ENCODE measurements around the gene IFT57.

The IFT57 gene

GRCh38 chr3:108125153-108125543 is 97.1 kb downstream of the IFT57 start:
- H3K9me3 Mint-ChIP-seq, result peaks cover 0 to 7% of the 10 kb centered on the region in 2 donors
- no peaks in the 10 kb centered on the region for H3K27me3 Mint-ChIP-seq
- peaks cover 18% of the 10 kb centered on the region for H3K36me3 Mint-ChIP-seq (ENCODE audit: insufficient read depth)
- peak overlapping the region; percentile 89 to 90 for H3K4me3 Mint-ChIP-seq
- ATAC-seq (replicated peaks) (peak; percentile 23), DNase-seq (no peak)
- H3K4me1 Mint-ChIP-seq (ENCODE audit: low read depth in 2 of 2), result peaks cover 49 to 70% of the 10 kb centered on the region in 2 donors
- H3K27ac Mint-ChIP-seq, result peak overlapping the region; percentile 94 to 99

GRCh38 chr3:108124337-108125152 is 97.7 kb downstream of the IFT57 start:
- Mint-ChIP-seq H3K9me3 (peaks cover 0 to 7% of the 10 kb centered on the region in 2 donors), H3K4me3 (peak overlapping the region; percentile 89 to 90), H3K27me3 (no peaks in the 10 kb centered on the region), H3K4me1 (ENCODE audit: low read depth in 2 of 2) (peaks cover 49 to 65% of the 10 kb centered on the region in 2 donors), H3K36me3 (ENCODE audit: insufficient read depth) (peaks cover 18% of the 10 kb centered on the region), H3K27ac (peak overlapping the region; percentile 94 to 99)
- DNase-seq, result peak; percentile 45 to 53 (median 49)
- ATAC-seq (replicated peaks), result peak; percentile 52

DNA sequence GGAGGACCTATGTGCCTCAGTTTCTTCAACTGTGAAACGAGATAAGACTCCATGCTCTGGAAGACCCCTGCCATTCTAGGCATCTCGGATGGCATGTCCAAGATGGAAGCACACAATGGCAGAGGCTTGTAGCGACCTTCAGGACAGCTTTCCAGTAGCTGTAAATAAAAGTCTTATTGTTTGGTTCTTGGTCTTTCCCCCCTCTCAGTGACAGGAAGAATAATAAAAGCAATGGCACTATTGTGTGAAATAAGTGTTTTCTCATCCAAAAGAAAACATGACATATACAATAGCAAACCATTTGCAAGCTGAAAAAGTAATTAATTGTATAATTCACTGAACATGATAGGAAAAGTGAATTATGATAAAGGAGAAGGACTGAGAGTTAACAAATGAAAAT is 98.9 kb downstream of the IFT57 start:
- DNase-seq, result no peak
- ATAC-seq (replicated peaks), result no peak
- peaks cover 0 to 3% of the 10 kb centered on the region in 2 donors for H3K9me3 Mint-ChIP-seq
- peak overlapping the region in 1 of 2 donors; percentile 99 for H3K27ac Mint-ChIP-seq
- no peaks in the 10 kb centered on the region for H3K27me3 Mint-ChIP-seq
- H3K36me3 Mint-ChIP-seq (ENCODE audit: insufficient read depth), result peaks cover 18% of the 10 kb centered on the region
- H3K4me1 Mint-ChIP-seq (ENCODE audit: low read depth in 2 of 2), result peaks cover 45 to 53% of the 10 kb centered on the region in 2 donors
- peak overlapping the region in 1 of 2 donors; percentile 7 for H3K4me3 Mint-ChIP-seq

- no peak overlapping the region for H3K4me3 Mint-ChIP-seq
- peaks cover 39 to 45% of the 10 kb centered on the region in 2 donors for H3K4me1 Mint-ChIP-seq (ENCODE audit: low read depth in 2 of 2)
- ATAC-seq (replicated peaks) (no peak), DNase-seq (no peak)
- peaks cover 16% of the 10 kb centered on the region for H3K36me3 Mint-ChIP-seq (ENCODE audit: insufficient read depth)
- peak overlapping the region in 1 of 2 donors; percentile 71 for H3K27ac Mint-ChIP-seq
- H3K9me3 Mint-ChIP-seq, result no peaks in the 10 kb centered on the region
- H3K27me3 Mint-ChIP-seq, result no peaks in the 10 kb centered on the region
Measured at GRCh38 chr3:108122276-108122675, 99.9 kb downstream of the IFT57 start.

DNA sequence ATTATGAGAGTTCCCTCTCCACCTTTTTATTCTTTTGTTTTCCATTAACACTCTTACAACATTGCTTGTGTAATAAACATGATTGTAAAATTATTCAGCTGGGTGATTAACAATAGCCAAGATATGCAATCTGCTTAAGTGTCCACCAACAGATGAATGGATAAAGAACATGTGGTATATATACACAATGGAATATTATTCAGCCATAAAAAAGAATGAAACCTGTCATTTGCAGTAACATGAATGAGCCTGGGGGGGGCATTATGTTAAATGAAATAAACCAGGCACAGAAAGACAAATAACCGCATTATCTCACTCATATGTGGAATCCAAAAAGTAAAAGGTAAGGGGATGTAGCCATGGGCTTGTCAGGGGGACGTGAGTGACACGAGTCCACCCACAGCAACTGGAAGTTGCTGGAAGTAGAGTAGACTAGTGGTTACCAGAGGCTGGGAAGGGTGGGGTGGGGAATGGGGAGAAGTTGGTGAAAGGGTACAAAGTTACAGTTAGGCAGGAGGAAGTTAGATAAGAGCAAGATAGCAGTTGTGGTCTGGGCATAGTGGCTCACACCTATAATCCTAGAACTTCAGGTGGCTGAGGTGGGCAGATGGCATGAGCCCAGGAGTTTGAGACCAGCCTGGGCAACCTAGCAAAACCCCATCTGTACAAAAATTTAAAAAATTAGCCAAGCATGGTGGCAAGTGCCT is 102.7 kb downstream of the IFT57 start:
- ATAC-seq (replicated peaks) (peak; percentile 26), DNase-seq (no peak)
- peaks cover 1% of the 10 kb centered on the region for H3K36me3 Mint-ChIP-seq (ENCODE audit: insufficient read depth)
- no peaks in the 10 kb centered on the region for H3K9me3 Mint-ChIP-seq
- peaks cover 19 to 20% of the 10 kb centered on the region in 2 donors for H3K4me1 Mint-ChIP-seq (ENCODE audit: low read depth in 2 of 2)
- H3K27ac Mint-ChIP-seq, result no peak overlapping the region
- H3K27me3 Mint-ChIP-seq, result no peaks in the 10 kb centered on the region
- no peak overlapping the region for H3K4me3 Mint-ChIP-seq

- no peaks in the 10 kb centered on the region for H3K27me3 Mint-ChIP-seq
- no peak overlapping the region for H3K4me3 Mint-ChIP-seq
- H3K36me3 Mint-ChIP-seq (ENCODE audit: insufficient read depth), result no peaks in the 10 kb centered on the region
- peaks cover 8% of the 10 kb centered on the region in 2 donors for H3K4me1 Mint-ChIP-seq (ENCODE audit: low read depth in 2 of 2)
- H3K27ac Mint-ChIP-seq, result no peak overlapping the region
- no peak for ATAC-seq (replicated peaks)
- H3K9me3 Mint-ChIP-seq, result no peaks in the 10 kb centered on the region
- DNase-seq, result no peak
Measured at GRCh38 chr3:108118038-108118768, 104.0 kb downstream of the IFT57 start.

DNA sequence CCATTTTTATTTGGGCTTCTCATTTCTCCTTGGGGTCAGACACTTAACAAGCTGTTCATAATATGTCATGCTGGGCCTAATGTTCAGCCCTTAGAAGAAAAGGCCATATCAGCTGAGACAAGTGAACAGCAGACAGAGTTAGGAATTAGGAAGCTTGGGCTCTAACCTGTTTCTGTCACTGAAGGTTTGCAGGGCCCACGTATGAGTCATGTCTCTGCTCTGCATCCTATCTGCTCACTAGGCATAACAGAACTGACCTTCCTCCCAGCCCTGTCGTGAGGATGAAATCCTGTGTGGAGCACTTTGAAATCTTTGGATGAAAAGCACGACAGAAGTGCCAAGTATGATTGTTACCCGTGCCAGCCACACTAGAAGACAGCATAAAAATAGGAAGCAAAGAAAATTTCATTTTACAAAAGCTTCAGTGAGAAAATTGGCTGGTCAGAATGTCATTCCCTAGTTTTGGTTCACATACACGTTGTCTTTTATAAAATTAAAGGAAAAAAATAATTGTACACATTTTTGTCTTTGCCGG is 104.9 kb downstream of the IFT57 start:
- Mint-ChIP-seq H3K27ac (no peak overlapping the region), H3K4me3 (no peak overlapping the region), H3K36me3 (ENCODE audit: insufficient read depth) (no peaks in the 10 kb centered on the region), H3K9me3 (no peaks in the 10 kb centered on the region), H3K27me3 (no peaks in the 10 kb centered on the region), H3K4me1 (ENCODE audit: low read depth in 2 of 2) (peaks cover 6 to 7% of the 10 kb centered on the region in 2 donors)
- DNase-seq (no peak), ATAC-seq (replicated peaks) (no peak)

DNA sequence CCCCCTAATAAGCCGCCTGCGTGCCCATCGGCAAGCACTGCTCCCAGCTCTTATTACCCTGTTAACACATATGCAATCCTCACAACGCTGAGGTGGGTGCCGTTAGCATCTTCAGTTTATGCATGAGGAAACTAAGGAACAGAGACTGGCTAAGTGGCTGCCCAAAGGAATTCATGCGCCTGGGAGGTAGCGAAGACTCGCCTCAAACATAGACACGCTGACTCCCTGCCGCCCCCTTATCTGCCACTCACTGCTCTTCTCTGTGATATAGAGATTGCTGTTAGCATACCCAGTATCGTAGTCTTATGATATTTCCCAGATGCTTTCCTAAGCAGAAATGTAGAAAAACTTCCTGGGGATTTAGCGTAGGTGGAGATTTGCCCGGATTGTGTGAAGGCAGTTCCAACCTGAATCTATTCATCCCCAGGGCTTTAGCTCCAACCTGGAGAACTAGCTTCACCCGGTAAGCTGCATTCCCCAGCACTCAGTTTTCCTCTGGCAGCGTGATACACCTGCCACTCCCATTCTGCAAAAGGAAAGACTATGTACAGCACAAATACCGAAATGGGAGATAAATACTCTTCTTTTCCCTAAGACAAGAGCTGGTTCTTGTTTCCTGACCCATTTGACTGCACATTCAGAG is 107.7 kb downstream of the IFT57 start:
- ATAC-seq (replicated peaks) (no peak), DNase-seq (no peak)
- H3K4me3 Mint-ChIP-seq, result no peak overlapping the region
- H3K4me1 Mint-ChIP-seq (ENCODE audit: low read depth in 2 of 2), result peaks cover 0 to 2% of the 10 kb centered on the region in 2 donors
- H3K27ac Mint-ChIP-seq, result no peak overlapping the region
- no peaks in the 10 kb centered on the region for H3K27me3 Mint-ChIP-seq
- H3K36me3 Mint-ChIP-seq (ENCODE audit: insufficient read depth), result no peaks in the 10 kb centered on the region
- no peaks in the 10 kb centered on the region for H3K9me3 Mint-ChIP-seq

DNA sequence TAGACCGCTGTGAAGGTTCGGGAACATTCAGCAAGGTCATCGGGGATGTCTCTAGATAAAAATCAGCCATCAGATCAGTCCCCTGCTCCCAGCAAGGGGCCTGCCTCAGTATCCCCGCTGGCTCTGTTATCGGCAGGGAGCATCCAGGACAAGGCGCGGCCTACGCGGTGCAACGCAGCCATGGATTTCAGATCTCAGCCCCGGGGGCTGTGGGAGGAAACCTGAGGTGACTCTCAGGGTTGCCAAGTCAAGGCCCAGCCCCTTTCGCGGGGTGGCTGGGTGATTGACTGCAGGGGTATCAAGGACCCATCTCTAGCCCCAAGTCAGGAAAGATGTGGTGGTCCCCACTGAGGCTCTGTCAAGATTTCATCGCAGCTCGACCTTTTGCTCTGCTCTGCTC is 108.2 kb downstream of the IFT57 start:
- ATAC-seq (replicated peaks) (no peak), DNase-seq (no peak)
- Mint-ChIP-seq H3K27me3 (no peaks in the 10 kb centered on the region), H3K9me3 (no peaks in the 10 kb centered on the region), H3K4me1 (ENCODE audit: low read depth in 2 of 2) (no peaks in the 10 kb centered on the region), H3K36me3 (ENCODE audit: insufficient read depth) (no peaks in the 10 kb centered on the region), H3K27ac (no peak overlapping the region), H3K4me3 (no peak overlapping the region)

DNA sequence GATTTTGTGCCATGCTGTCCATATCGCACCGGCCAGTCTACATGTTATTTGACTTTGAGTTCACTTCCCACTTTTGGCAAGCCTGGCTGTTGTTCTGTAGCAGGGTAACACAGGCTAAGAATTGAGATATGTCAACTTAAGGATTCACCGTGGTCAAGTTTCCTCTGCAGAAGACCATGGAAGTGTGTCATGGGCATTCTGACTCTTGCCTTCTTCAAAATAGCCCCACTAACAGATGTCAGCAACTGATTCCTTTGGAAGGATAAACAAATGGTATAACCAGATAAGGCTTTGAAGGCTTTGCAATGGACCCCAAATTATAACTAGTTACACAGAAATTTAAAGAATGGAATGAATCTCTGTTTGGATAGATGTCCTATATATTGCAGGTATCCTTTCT is 111.3 kb downstream of the IFT57 start:
- no peak for ATAC-seq (replicated peaks)

More for the DNA sequence above, 111.3 kb downstream of the IFT57 start:
- no peaks in the 10 kb centered on the region for H3K27me3 Mint-ChIP-seq
- DNase-seq, result no peak
- no peaks in the 10 kb centered on the region for H3K36me3 Mint-ChIP-seq (ENCODE audit: insufficient read depth)
- H3K9me3 Mint-ChIP-seq, result no peaks in the 10 kb centered on the region
- H3K27ac Mint-ChIP-seq, result no peak overlapping the region
- peaks cover 0 to 6% of the 10 kb centered on the region in 2 donors for H3K4me1 Mint-ChIP-seq (ENCODE audit: low read depth in 2 of 2)
- no peak overlapping the region for H3K4me3 Mint-ChIP-seq

All from effector memory CD8-positive, alpha-beta T cell (primary cell).